Spinal cord (tissue), 10 donors: ENCODE results near the gene TTC39A. TPM values are rescaled to one million over a fixed set of nuclear protein-coding genes. Genes with fewer than 3 reads are reported as not detected.

Experiments
- DNase-seq, 6 donors: peaks; one replicate each; pipeline versions ENCODE4 v3.0.0 to v3.0.0-alpha.2; 2013 to 2015; ENCODE audit warnings: low spot score in 6 of 6, low read depth in 4 of 6
- H3K27ac ChIP-seq: one replicate; pipeline ENCODE4 v1.5.1; 2013; ENCODE audit warnings: low read depth, low read length, control low read depth
- H3K27me3 ChIP-seq: one replicate; pipeline ENCODE4 v1.6.1; 2013; ENCODE audit warnings: low read length; ENCODE audit not compliant: control insufficient read depth, insufficient read depth
- H3K36me3 ChIP-seq: one replicate; pipeline ENCODE4 v1.6.1; 2013; ENCODE audit warnings: low read length; ENCODE audit not compliant: control insufficient read depth, insufficient read depth
- H3K4me1 ChIP-seq: one replicate; pipeline ENCODE4 v1.6.1; 2013; ENCODE audit warnings: low read length; ENCODE audit not compliant: control insufficient read depth, insufficient read depth
- H3K4me3 ChIP-seq: one replicate; pipeline ENCODE4 v1.5.1; 2013; ENCODE audit warnings: low read depth, low read length, control low read depth
- H3K9me3 ChIP-seq: one replicate; pipeline ENCODE4 v1.6.1; 2013; ENCODE audit warnings: low read length; ENCODE audit not compliant: control insufficient read depth, insufficient read depth
- WGBS: methylation state at CpG from one replicate; pipeline ENCODE4 v1.1.5; 2013; ENCODE audit warnings: missing lambda C conversion rate; ENCODE audit not compliant: insufficient coverage; 5-methylcytosine and 5-hydroxymethylcytosine counted together
- polyA plus RNA-seq, 2 donors: library from polyadenylated mRNA; unstranded; fragments of 120-200 nt; gene quantifications; one replicate each; pipeline ENCODE4 v1.2.1, GENCODE V29; 2013; ENCODE audit not compliant: insufficient read length in 2 of 2
- total RNA-seq, 2 donors: library from RNA; depleted of rRNA in 1 of 2; stranded (reverse); fragments of 120-200 nt in 1 of 2; fragments of >200 nt in 1 of 2; gene quantifications; one replicate each; pipeline versions ENCODE4 v1.2.3 to v1.2.4, GENCODE V29; 2013 to 2014
- donor health status: healthy.

TTC39A gene
- total and polyA plus RNA-seq, 4 donors = 3.3 to 15.1 (median 11.5) TPM

DNA sequence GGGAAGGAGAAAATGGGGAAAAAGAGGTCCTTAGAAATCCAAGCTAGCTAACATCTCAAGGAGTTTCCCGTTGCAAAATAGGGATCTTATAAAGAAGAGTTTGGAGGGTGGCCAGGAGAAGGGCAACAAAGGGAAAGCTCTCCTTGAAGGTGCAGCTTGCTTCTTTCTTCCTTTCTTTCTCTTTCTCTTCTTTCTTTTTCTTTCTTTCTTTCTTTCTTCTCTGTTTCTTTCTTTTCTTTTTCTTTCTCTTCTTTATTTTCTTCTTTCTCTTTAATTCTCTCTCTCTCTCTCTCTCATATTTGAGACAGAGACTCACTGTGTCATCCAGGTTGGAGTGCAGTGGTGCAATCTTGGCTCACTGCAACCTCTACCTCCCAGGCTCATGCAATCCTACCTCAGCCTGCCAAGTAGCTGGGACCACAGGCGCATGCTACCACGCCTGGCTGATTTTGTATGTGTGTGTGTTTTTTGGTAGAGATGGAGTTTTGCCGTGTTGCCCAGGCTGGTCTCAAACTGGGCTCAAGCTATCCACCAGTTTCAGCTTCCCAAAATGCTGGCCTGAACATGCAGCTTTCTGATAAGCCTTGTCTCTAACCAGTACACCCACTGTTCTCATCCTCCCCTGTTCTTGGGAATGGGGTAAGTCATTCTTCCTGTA, 49.9 kb downstream of the TTC39A start:
- Histone ChIP-seq H3K4me1 (no peaks in the 10 kb centered on the region), H3K27ac (no peak overlapping the region), H3K36me3 (peaks cover 4% of the 10 kb centered on the region), H3K27me3 (no peaks in the 10 kb centered on the region), H3K9me3 (no peaks in the 10 kb centered on the region), H3K4me3 (no peak overlapping the region)
- DNase-seq = no peak
- WGBS = no CpG with 5 or more reads among the region's 4 CpGs

GRCh38 chr1:51276286-51276685, 54.1 kb downstream of the TTC39A start:
- peaks cover 4% of the 10 kb centered on the region for H3K36me3 ChIP-seq
- DNase-seq = no peak
- H3K4me3 ChIP-seq = no peak overlapping the region
- H3K9me3 ChIP-seq = no peaks in the 10 kb centered on the region
- no peaks in the 10 kb centered on the region for H3K27me3 ChIP-seq
- no peaks in the 10 kb centered on the region for H3K4me1 ChIP-seq
- WGBS = 74% methylated on average over 5 of the region's 7 CpGs
- no peak overlapping the region for H3K27ac ChIP-seq

GRCh38 chr1:51274676-51275075, 55.7 kb downstream of the TTC39A start:
- Histone ChIP-seq H3K9me3 (no peaks in the 10 kb centered on the region), H3K27ac (no peak overlapping the region), H3K4me3 (no peak overlapping the region), H3K4me1 (no peaks in the 10 kb centered on the region), H3K36me3 (peaks cover 4% of the 10 kb centered on the region), H3K27me3 (no peaks in the 10 kb centered on the region)
- no peak for DNase-seq
- WGBS = 97% methylated on average over 5 of the region's 6 CpGs

- Histone ChIP-seq H3K4me1 (no peaks in the 10 kb centered on the region), H3K4me3 (no peak overlapping the region), H3K36me3 (peaks cover 4% of the 10 kb centered on the region), H3K9me3 (no peaks in the 10 kb centered on the region), H3K27ac (no peak overlapping the region), H3K27me3 (no peaks in the 10 kb centered on the region)
- no peak for DNase-seq
These were observed 57.4 kb downstream of the TTC39A start for GRCh38 chr1:51272916-51273315.

DNA sequence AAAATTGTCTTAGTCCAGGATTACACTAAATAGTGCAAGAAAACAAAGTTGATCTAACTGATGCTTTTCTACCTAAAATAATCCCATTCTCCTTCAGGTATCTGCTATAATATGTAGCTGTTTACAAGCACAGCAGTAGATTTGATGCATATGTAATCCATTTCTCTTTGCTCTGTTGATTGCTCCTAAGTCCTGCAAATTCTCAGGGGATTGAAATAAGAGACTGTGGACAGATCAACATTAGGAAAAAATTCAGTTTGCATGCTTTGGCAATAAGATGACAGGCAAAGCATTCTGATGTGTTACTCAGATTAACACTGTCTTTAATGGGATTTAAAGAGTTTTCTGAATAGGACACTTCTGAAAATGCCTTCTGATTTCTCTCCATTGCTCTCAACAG, 59.6 kb downstream of the TTC39A start:
- Histone ChIP-seq H3K4me3 (no peak overlapping the region), H3K27ac (no peak overlapping the region), H3K36me3 (peaks cover 4% of the 10 kb centered on the region), H3K9me3 (no peaks in the 10 kb centered on the region), H3K27me3 (no peaks in the 10 kb centered on the region), H3K4me1 (no peaks in the 10 kb centered on the region)
- no peak for DNase-seq

- peaks cover 4% of the 10 kb centered on the region for H3K36me3 ChIP-seq
- DNase-seq = peak in 1 of 6 donors; percentile 49
- H3K27me3 ChIP-seq = no peaks in the 10 kb centered on the region
- H3K4me1 ChIP-seq = no peaks in the 10 kb centered on the region
- H3K4me3 ChIP-seq = no peak overlapping the region
- 100% methylated on average over 1 of the region's 2 CpGs for WGBS
- no peaks in the 10 kb centered on the region for H3K9me3 ChIP-seq
- no peak overlapping the region for H3K27ac ChIP-seq
These were observed 61.7 kb downstream of the TTC39A start for GRCh38 chr1:51268634-51269033.

DNA sequence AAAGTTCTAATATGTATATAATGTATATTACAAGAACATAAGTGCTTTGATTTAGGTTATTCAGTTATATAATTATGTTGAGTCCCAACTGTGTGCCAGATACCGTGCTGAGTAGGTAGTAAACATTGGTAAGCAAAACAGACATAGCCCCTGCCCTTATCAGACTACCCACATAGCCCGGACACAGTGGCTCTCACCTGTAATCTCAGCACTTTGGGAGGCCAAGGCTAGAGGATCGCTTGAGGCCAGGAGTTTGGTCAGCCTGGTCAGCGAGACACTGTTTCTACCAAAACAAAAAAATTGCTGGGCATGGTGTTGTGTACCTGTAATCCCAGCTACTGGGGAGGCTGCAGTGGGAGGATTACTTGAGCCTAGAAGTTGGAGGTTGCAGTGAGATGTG, 63.6 kb downstream of the TTC39A start:
- Histone ChIP-seq H3K27me3 (no peaks in the 10 kb centered on the region), H3K4me1 (no peaks in the 10 kb centered on the region), H3K9me3 (no peaks in the 10 kb centered on the region), H3K4me3 (no peak overlapping the region), H3K27ac (no peak overlapping the region), H3K36me3 (peaks cover 4% of the 10 kb centered on the region)
- no peak for DNase-seq
- 100% methylated on average over 3 of the region's 4 CpGs for WGBS

- DNase-seq = no peak
- no peaks in the 10 kb centered on the region for H3K9me3 ChIP-seq
- H3K27me3 ChIP-seq = no peaks in the 10 kb centered on the region
- no peaks in the 10 kb centered on the region for H3K4me1 ChIP-seq
- no peak overlapping the region for H3K4me3 ChIP-seq
- 100% methylated on average over 2 of the region's 2 CpGs for WGBS
- no peak overlapping the region for H3K27ac ChIP-seq
- H3K36me3 ChIP-seq = peaks cover 4% of the 10 kb centered on the region
These were observed 64.2 kb downstream of the TTC39A start for GRCh38 chr1:51266181-51266580.

DNA sequence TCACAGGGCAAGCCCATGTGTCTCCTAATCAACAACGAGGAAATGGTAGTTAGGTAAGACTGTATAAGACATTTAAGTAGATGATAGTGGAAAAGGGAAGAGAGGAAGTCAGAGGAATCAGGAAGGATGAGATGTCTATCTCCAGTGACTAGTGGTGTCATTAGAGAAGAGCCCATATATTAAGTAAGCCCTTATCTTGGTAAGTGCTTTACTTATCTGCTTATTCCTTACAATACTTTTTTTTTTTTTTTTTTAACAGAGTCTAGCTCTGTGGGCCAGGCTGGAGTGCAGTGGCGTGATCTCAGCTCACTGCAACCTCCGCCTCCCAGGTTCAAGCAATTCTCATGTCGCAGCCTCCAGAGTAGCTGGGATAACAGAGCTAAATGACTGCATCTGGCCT, 64.7 kb downstream of the TTC39A start:
- H3K4me1 ChIP-seq = no peaks in the 10 kb centered on the region
- H3K27me3 ChIP-seq = no peaks in the 10 kb centered on the region
- H3K36me3 ChIP-seq = peaks cover 4% of the 10 kb centered on the region
- DNase-seq = no peak
- H3K4me3 ChIP-seq = no peak overlapping the region
- 100% methylated on average over 3 of the region's 4 CpGs for WGBS
- H3K27ac ChIP-seq = no peak overlapping the region
- H3K9me3 ChIP-seq = no peaks in the 10 kb centered on the region

DNA sequence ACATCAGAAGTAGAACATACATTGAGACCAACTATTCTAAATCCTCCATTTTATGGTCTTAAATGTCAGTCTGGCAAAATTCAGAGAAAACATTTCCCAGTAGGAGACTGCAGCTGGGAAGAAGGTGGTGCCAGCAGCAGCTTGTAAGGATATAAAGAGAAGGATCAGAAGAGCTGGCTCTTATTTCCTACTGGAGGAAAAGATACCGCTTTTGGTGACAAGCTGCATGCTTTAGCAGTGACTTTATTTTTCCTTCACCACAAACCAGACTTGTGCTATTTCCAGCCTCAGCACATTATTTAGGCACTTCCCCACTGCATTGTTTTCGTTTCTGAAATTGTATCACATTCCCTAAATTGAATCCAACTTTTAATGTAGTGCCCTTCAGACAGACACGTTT, 65.9 kb downstream of the TTC39A start:
- H3K4me3 ChIP-seq = no peak overlapping the region
- DNase-seq = peak in 2 of 6 donors; percentile 68 to 76
- 53% methylated on average over 2 of the region's 3 CpGs for WGBS
- H3K27me3 ChIP-seq = no peaks in the 10 kb centered on the region
- peak overlapping the region; percentile 30 for H3K27ac ChIP-seq
- no peaks in the 10 kb centered on the region for H3K36me3 ChIP-seq
- H3K4me1 ChIP-seq = no peaks in the 10 kb centered on the region
- H3K9me3 ChIP-seq = no peaks in the 10 kb centered on the region
